Measurements from ENCODE around the gene CNTLN. TPM values are rescaled to one million over a fixed set of nuclear protein-coding genes. Genes with fewer than 3 reads are reported as not detected.

The CNTLN gene
- total and polyA plus RNA-seq, 2 donors (not counting 1 experiment from before 2014, with no cell fraction given) = 0.30 to 0.94 TPM

GRCh38 chr9:17528859-17529258 lies 394.0 kb downstream of the CNTLN start:
- TF ChIP-seq EZH2 (IDR thresholded peaks at IDR 0.05; ENCODE audit: borderline replicate concordance, insufficient read depth, low read depth, low read length, poor library complexity, severe bottlenecking) = no peak
- TF ChIP-seq CTCF (IDR thresholded peaks at IDR 0.05) = no peak
- CTCF ChIA-PET = no interaction called here
- H3K27me3 Mint-ChIP-seq = no peaks in the 10 kb centered on the region
- H3K27ac Mint-ChIP-seq = no peak overlapping the region
- H3K27ac ChIP-seq (ENCODE audit: low read length in 2 of 2) = no peak overlapping the region
- ATAC-seq (ENCODE audit: low read depth) (no peak), DNase-seq (no peak)
- no peaks in the 10 kb centered on the region for H3K4me1 ChIP-seq (ENCODE audit: control insufficient read depth in 2 of 2, insufficient read depth in 2 of 2, low read length in 2 of 2)
- no peak overlapping the region for H3K4me2 ChIP-seq (replicated peaks; ENCODE audit: low read depth, low read length, poor library complexity, severe bottlenecking)
- H2AFZ ChIP-seq (ENCODE audit: insufficient read depth, low read depth, low read length, poor library complexity, severe bottlenecking) = no peak overlapping the region
- no peaks in the 10 kb centered on the region for H4K20me1 ChIP-seq (ENCODE audit: control insufficient read depth, insufficient read depth, low read length, poor library complexity, severe bottlenecking)
- H3K4me3 ChIP-seq (ENCODE audit: control extremely low read depth in 1 of 5, extremely low read depth in 1 of 5, insufficient read depth in 1 of 5, low read depth in 2 of 5, low read length in 4 of 5) = no peak overlapping the region
- H3K9me3 ChIP-seq (ENCODE audit: control extremely low read depth in 1 of 3, control insufficient read depth in 2 of 3, insufficient read depth in 1 of 3, low read length in 2 of 3) = peaks cover 0 to 2% (median 0%) of the 10 kb centered on the region in 3 donors
- H3K9ac ChIP-seq (ENCODE audit: low read length) = no peak overlapping the region
- H3K4me1 Mint-ChIP-seq = no peaks in the 10 kb centered on the region
- H3K27me3 ChIP-seq (replicated peaks in 1 of 4; ENCODE audit: control extremely low read depth in 1 of 4, control insufficient read depth in 3 of 4, insufficient read depth in 4 of 4, low read length in 3 of 4) = no peaks in the 10 kb centered on the region
- POLR2A ChIA-PET = no interaction called here
- H3K9me3 Mint-ChIP-seq (ENCODE audit: insufficient read depth) = no peaks in the 10 kb centered on the region
- intact Hi-C loops (cut with micrococcal nuclease) = no loop called here
- H3K36me3 ChIP-seq (replicated peaks in 1 of 2; ENCODE audit: control extremely low read depth in 1 of 2, control insufficient read depth in 1 of 2, extremely low read depth in 1 of 2, insufficient read depth in 2 of 2, low read length in 1 of 2) = no peaks in the 10 kb centered on the region
- H3K4me3 Mint-ChIP-seq = no peak overlapping the region
- no peaks in the 10 kb centered on the region for H3K79me2 ChIP-seq (ENCODE audit: control insufficient read depth, insufficient read depth, low read length)

GRCh38 chr9:17531642-17532254 lies 396.9 kb downstream of the CNTLN start:
- Histone ChIP-seq H3K9me3 (ENCODE audit: control extremely low read depth in 1 of 3, control insufficient read depth in 2 of 3, insufficient read depth in 1 of 3, low read length in 2 of 3) (peaks cover 0 to 2% (median 0%) of the 10 kb centered on the region in 3 donors), H3K36me3 (replicated peaks in 1 of 2; ENCODE audit: control extremely low read depth in 1 of 2, control insufficient read depth in 1 of 2, extremely low read depth in 1 of 2, insufficient read depth in 2 of 2, low read length in 1 of 2) (no peaks in the 10 kb centered on the region), H3K9ac (ENCODE audit: low read length) (no peak overlapping the region), H3K27ac (ENCODE audit: low read length in 2 of 2) (no peak overlapping the region), H4K20me1 (ENCODE audit: control insufficient read depth, insufficient read depth, low read length, poor library complexity, severe bottlenecking) (no peaks in the 10 kb centered on the region), H3K4me1 (ENCODE audit: control insufficient read depth in 2 of 2, insufficient read depth in 2 of 2, low read length in 2 of 2) (no peaks in the 10 kb centered on the region), H3K79me2 (ENCODE audit: control insufficient read depth, insufficient read depth, low read length) (no peaks in the 10 kb centered on the region), H2AFZ (ENCODE audit: insufficient read depth, low read depth, low read length, poor library complexity, severe bottlenecking) (no peak overlapping the region), H3K27me3 (replicated peaks in 1 of 4; ENCODE audit: control extremely low read depth in 1 of 4, control insufficient read depth in 3 of 4, insufficient read depth in 4 of 4, low read length in 3 of 4) (no peaks in the 10 kb centered on the region), H3K4me3 (ENCODE audit: control extremely low read depth in 1 of 5, extremely low read depth in 1 of 5, insufficient read depth in 1 of 5, low read depth in 2 of 5, low read length in 4 of 5) (no peak overlapping the region), H3K4me2 (replicated peaks; ENCODE audit: low read depth, low read length, poor library complexity, severe bottlenecking) (no peak overlapping the region)
- no peak overlapping the region for H3K27ac Mint-ChIP-seq
- ATAC-seq (ENCODE audit: low read depth) (no peak), DNase-seq (no peak)
- ChIA-PET POLR2A (no interaction called here), CTCF (no interaction called here)
- no peaks in the 10 kb centered on the region for H3K9me3 Mint-ChIP-seq (ENCODE audit: insufficient read depth)
- H3K27me3 Mint-ChIP-seq = no peaks in the 10 kb centered on the region
- no peak overlapping the region for H3K4me3 Mint-ChIP-seq
- H3K4me1 Mint-ChIP-seq = no peaks in the 10 kb centered on the region
- no peak for TF ChIP-seq EZH2 (IDR thresholded peaks at IDR 0.05; ENCODE audit: borderline replicate concordance, insufficient read depth, low read depth, low read length, poor library complexity, severe bottlenecking)
- peak; percentile 60 for TF ChIP-seq CTCF (IDR thresholded peaks at IDR 0.05)
- intact Hi-C loops (cut with micrococcal nuclease) = no loop called here
- 33% methylated on average over 3 of the region's 10 CpGs for WGBS (ENCODE audit: insufficient coverage)
